HL-60 (cell line): ENCODE results near the gene FSCN2.

Experiments used
- CTCF ChIP-seq: IDR thresholded peaks from one replicate; pipeline ENCODE4 v1.5.1; 2011; ENCODE audit warnings: low read length, control low read depth, inconsistent platforms; ENCODE audit not compliant: insufficient read depth
- GABPA ChIP-seq: IDR thresholded peaks from 2 replicates; pipeline ENCODE4 v1.6.1; 2012; ENCODE audit warnings: low read depth
- POLR2AphosphoS5 ChIP-seq: IDR thresholded peaks from 2 replicates; pipeline ENCODE4 v1.6.1; 2012; ENCODE audit warnings: low read depth
- REST ChIP-seq: IDR thresholded peaks from 2 replicates; pipeline ENCODE4 v1.6.1; 2012; ENCODE audit warnings: low read depth; ENCODE audit not compliant: insufficient replicate concordance

- no peak for TF ChIP-seq CTCF
- no peak for TF ChIP-seq POLR2AphosphoS5
- TF ChIP-seq REST, result no peak
- TF ChIP-seq GABPA, result no peak
These were observed 47.7 kb downstream of the FSCN2 start for GRCh38 chr17:81575836-81576235.
